GM18498 (cell line): Measurements from ENCODE around the gene TAPBP.

Experiments
- ATAC-seq: cut with Tn5 transposase; IDR thresholded peaks from one replicate; pipeline ENCODE4 v1.9.1; 2021; ENCODE audit warnings: mild to moderate bottlenecking, moderate library complexity; ENCODE audit not compliant: unreplicated experiment

The TAPBP gene

GRCh38 chr6:33320315-33321181 lies 6.7 kb upstream of the TAPBP start:
- ATAC-seq: no peak

- ATAC-seq: no peak
Observed at GRCh38 chr6:33319939-33320314, 6.0 kb upstream of the TAPBP start.

GRCh38 chr6:33318426-33319073 lies 4.7 kb upstream of the TAPBP start:
- no peak for ATAC-seq

GRCh38 chr6:33317669-33318425 lies 4.0 kb upstream of the TAPBP start, which contains the start of gene ZBTB22:
TSS of gene ZBTB22 (minus strand) at chr6:33317744. CDS start at chr6:33316916, 828 bp downstream.
- ATAC-seq: peak; percentile 52

- ATAC-seq: no peak
Observed at GRCh38 chr6:33317419-33317668, 3.5 kb upstream of the TAPBP start.

GRCh38 chr6:33316603-33317418 lies 2.9 kb upstream of the TAPBP start:
- no peak for ATAC-seq

GRCh38 chr6:33315793-33316602 lies 2.1 kb upstream of the TAPBP start:
- ATAC-seq: no peak

- ATAC-seq: no peak
Observed at GRCh38 chr6:33314943-33315792, 1.3 kb upstream of the TAPBP start.

- no peak for ATAC-seq
Observed at GRCh38 chr6:33314515-33314942, 651 bp upstream of the TAPBP start.

GRCh38 chr6:33313105-33313708 lies 671 bp downstream of the TAPBP start:
- ATAC-seq: peak; percentile 1

GRCh38 chr6:33312361-33313104 lies 1.3 kb downstream of the TAPBP start:
- ATAC-seq: peak; percentile 23

GRCh38 chr6:33306356-33306755 lies 7.5 kb downstream of the TAPBP start:
- no peak for ATAC-seq

GRCh38 chr6:33305052-33305451 lies 8.8 kb downstream of the TAPBP start:
- ATAC-seq: no peak

GRCh38 chr6:33304216-33304615 lies 9.7 kb downstream of the TAPBP start:
- ATAC-seq: no peak

GRCh38 chr6:33301877-33302276 lies 12.0 kb downstream of the TAPBP start:
- no peak for ATAC-seq

- ATAC-seq: peak; percentile 76
Observed at GRCh38 chr6:33299237-33299944, 14.5 kb downstream of the TAPBP start.

- ATAC-seq: peak; percentile 22
Observed at GRCh38 chr6:33298773-33299236, 15.1 kb downstream of the TAPBP start, which contains the start of gene RGL2. TSS of gene RGL2 (minus strand) at chr6:33298942. CDS start at chr6:33298610, 332 bp downstream.
